Measurements from ENCODE around the gene RBM4. TPM values are rescaled to one million over a fixed set of nuclear protein-coding genes. Genes with fewer than 3 reads are reported as not detected.

RBM4 gene
- total RNA-seq, 1 donor from 2014 or later, result 98.9 TPM

DNA sequence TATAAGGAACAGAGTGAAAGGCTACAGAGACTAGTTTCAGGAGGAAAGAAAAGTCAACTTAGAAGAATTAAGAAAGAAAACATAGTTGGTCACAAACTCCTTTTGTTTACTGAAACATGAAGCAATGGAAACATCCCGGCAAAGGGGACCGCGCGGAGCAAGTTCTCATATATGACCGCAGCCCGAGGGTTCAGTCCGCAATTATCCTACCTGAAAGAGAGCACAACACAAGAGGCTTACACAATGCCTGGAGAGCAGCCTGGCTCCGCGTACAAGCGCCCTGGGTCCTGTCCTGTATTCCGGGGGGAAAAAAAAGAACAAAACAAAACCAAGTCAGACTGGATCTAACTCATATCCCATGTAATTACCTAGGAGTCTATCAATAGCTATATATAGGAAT is 26.9 kb downstream of the RBM4 start:
- DNase-seq, result peak; percentile 41
- H3K27me3 ChIP-seq, result no peaks in the 10 kb centered on the region
- H3K27ac ChIP-seq, result no peak overlapping the region
- ATAC-seq, result no peak
- H3K36me3 ChIP-seq, result peaks cover 73% of the 10 kb centered on the region
- TF ChIP-seq, protein P1, sequence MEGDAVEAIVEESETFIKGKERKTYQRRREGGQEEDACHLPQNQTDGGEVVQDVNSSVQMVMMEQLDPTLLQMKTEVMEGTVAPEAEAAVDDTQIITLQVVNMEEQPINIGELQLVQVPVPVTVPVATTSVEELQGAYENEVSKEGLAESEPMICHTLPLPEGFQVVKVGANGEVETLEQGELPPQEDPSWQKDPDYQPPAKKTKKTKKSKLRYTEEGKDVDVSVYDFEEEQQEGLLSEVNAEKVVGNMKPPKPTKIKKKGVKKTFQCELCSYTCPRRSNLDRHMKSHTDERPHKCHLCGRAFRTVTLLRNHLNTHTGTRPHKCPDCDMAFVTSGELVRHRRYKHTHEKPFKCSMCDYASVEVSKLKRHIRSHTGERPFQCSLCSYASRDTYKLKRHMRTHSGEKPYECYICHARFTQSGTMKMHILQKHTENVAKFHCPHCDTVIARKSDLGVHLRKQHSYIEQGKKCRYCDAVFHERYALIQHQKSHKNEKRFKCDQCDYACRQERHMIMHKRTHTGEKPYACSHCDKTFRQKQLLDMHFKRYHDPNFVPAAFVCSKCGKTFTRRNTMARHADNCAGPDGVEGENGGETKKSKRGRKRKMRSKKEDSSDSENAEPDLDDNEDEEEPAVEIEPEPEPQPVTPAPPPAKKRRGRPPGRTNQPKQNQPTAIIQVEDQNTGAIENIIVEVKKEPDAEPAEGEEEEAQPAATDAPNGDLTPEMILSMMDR (IDR thresholded peaks at IDR 0.05), result no peak
- H3K9me3 ChIP-seq, result no peaks in the 10 kb centered on the region
- intact Hi-C loops (cut with DNase I), result no loop called here
- no peaks in the 10 kb centered on the region for H3K4me1 ChIP-seq
- H3K4me3 ChIP-seq, result no peak overlapping the region

DNA sequence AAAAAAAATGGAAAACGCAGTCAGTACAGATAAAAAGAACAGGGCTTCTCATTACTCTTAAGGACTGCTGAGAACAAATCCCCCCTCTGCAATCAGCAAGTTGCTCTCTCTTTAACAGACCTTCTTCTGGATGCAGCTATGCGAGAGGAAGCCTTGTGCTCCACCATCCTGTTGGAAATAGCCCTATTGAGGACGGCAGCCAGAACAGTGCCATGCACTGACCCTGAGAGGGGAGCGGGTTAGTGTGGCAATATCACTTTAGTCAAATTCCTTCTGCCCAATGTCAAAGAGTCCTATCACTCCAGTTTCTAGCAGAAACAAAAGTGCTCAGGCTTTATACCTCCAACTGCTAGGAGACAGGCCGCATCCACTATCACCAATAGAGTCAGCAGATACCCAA is 32.3 kb downstream of the RBM4 start:
- H3K27me3 ChIP-seq, result no peaks in the 10 kb centered on the region
- no peak overlapping the region for H3K27ac ChIP-seq
- no peak for ATAC-seq
- H3K9me3 ChIP-seq, result no peaks in the 10 kb centered on the region
- no peak for DNase-seq
- H3K4me3 ChIP-seq, result no peak overlapping the region
- TF ChIP-seq, protein P1 (IDR thresholded peaks at IDR 0.05), result no peak
- intact Hi-C loops (cut with DNase I), result no loop called here
- peaks cover 15% of the 10 kb centered on the region for H3K4me1 ChIP-seq
- H3K36me3 ChIP-seq, result peaks cover 33% of the 10 kb centered on the region

DNA sequence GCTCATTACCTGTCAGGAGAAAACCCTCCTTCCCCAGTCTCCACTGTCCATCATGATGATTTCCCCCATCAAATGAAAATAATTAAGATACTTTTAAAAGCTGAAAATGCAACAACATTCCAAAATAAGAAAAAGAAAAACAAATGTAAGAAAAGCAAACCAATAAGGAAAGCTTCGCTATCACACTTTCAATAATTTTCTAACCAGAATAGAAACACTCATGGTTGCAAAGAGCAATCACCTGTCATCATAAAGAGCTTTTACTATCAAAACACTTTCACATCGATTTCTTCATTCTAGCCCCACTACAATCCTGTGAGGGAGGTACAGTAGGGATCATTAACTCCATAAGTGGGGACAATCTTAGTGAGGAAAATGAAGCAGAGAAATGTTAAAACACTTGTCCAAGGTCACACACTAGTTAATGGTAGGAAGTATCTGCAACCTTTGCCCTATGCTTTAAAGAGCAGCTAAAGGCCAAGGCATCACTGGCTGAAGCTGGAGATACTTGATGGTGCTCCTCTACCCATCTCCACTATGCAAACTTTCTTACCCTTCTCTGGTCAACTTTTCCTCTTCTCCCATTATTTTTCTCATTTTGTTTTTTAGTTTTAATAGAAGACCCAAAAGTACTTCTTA is 36.6 kb downstream of the RBM4 start:
- Histone ChIP-seq H3K27ac (no peak overlapping the region), H3K27me3 (no peaks in the 10 kb centered on the region), H3K4me3 (no peak overlapping the region), H3K4me1 (peaks cover 23% of the 10 kb centered on the region), H3K9me3 (no peaks in the 10 kb centered on the region), H3K36me3 (peaks cover 5% of the 10 kb centered on the region)
- no peak for DNase-seq
- intact Hi-C loops (cut with DNase I), result loop anchor here (5.0 kb wide), 1 partner anchor 93 kb away; no protein-coding TSS in a partner anchor
- TF ChIP-seq, protein P1 (IDR thresholded peaks at IDR 0.05), result no peak
- ATAC-seq, result no peak

DNA sequence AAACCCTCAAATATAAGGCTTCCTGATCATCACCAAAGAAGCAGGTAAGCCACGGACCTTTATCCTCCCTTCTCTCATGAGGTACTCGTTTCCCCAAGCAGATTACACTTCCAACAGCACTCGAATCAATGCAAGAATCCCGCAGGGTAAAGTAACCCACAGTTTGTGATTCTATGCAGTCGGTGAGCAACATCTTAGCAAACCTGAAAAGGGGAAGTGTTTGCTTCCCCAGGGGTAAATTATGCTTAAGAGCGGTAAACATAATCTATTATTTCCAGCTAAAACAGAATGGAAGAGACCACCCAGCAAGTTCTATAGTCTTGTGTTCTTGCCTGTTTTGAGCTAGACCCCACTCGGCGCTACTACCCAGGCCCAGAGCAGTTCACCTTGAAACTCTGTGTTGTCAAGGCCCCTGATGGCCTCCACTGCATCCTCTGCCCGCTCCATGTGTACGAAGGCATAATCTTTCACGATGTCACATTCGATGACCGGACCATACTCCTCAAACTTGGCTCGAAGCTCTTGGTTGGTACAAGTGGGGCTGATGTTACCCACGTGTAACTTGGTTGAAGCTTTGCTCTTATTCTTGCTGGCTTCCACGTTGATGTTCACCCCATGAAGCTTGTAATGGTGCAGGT is 37.9 kb downstream of the RBM4 start:
- intact Hi-C loops (cut with DNase I), result loop anchor here (5.0 kb wide), 1 partner anchor 94 kb away; no protein-coding TSS in a partner anchor
- H3K27ac ChIP-seq, result no peak overlapping the region

DNA sequence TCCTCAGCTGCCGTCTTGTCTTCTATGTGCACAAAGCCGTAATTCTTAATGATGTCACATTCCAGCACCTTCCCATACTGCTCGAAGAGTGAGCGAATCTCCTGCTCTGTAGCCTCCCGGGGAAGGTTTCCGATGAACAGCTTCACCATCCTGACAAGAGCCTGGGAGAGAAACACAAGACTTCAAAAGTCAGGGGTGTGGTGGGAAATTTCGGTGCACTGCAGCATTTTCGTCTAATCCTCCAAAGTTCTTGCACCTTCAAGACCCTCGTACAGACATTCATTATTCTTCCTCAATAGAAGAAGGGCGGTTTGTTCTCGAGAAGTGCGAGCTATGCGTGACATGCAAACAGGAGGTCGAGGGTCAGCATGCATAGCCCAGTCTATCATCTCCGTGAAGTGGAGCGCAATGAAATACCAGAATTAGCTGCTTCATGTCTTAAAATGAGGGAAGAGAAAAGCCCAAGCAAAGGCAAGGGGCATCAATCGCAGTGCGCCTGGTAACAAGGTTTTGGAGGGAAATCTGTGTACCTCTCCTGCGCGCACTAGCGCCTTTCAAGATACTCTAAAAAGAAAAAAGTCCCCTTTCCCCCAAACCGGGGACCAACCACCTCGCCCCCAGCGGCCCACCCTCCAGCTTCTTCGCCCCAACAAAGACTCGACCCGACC is 38.6 kb downstream of the RBM4 start:
- peaks cover 23% of the 10 kb centered on the region for H3K4me1 ChIP-seq
- H3K9me3 ChIP-seq, result no peaks in the 10 kb centered on the region
- H3K4me3 ChIP-seq, result peak overlapping the region; percentile 80
- TF ChIP-seq, protein P1 (IDR thresholded peaks at IDR 0.05), result no peak
- H3K36me3 ChIP-seq, result no peaks in the 10 kb centered on the region
- peak overlapping the region; percentile 98 for H3K27ac ChIP-seq
- intact Hi-C loops (cut with DNase I), result loop anchor here (5.0 kb wide), 1 partner anchor 95 kb away; no protein-coding TSS in a partner anchor
- DNase-seq (no peak), ATAC-seq (no peak)
- H3K27me3 ChIP-seq, result no peaks in the 10 kb centered on the region

More for the DNA sequence above, 37.9 kb downstream of the RBM4 start:
- no peak for ATAC-seq
- no peaks in the 10 kb centered on the region for H3K27me3 ChIP-seq
- H3K9me3 ChIP-seq, result no peaks in the 10 kb centered on the region
- H3K4me1 ChIP-seq, result peaks cover 23% of the 10 kb centered on the region
- no peaks in the 10 kb centered on the region for H3K36me3 ChIP-seq
- DNase-seq, result peak; percentile 52
- TF ChIP-seq, protein P1 (IDR thresholded peaks at IDR 0.05), result no peak
- H3K4me3 ChIP-seq, result peak overlapping the region; percentile 80
